CD4-positive, alpha-beta T cell (primary cell): Measurements from ENCODE around the gene OR6B3. TPM values are rescaled to one million over a fixed set of nuclear protein-coding genes. Genes with fewer than 3 reads are reported as not detected.

ENCODE experiments used
- ATAC-seq: fragments of 200-7000 bp; cut with Tn5 transposase; one replicate; pipeline ENCODE4 v1.10.0; 2022; ENCODE audit warnings: mild to moderate bottlenecking; ENCODE audit not compliant: poor library complexity
- CTCF ChIA-PET: fragments of 350-600 bp; sonication (Branson Sonifier 250); formaldehyde crosslinking; loops from one replicate; lab custom pipeline; 2021; ENCODE audit warnings: antibody characterized with exemption, inconsistent platforms; lab: Charles Lee
- POLR2A ChIA-PET: fragments of 350-600 bp; sonication (Branson Sonifier 250); formaldehyde crosslinking; loops from one replicate; lab custom pipeline; 2021; ENCODE audit warnings: antibody characterized with exemption, inconsistent platforms; lab: Charles Lee
- DNase-seq, 14 experiments: peaks; one replicate each; pipeline ENCODE4 v3.0.0-alpha.2; 2013 to 2020; ENCODE audit warnings: mixed read lengths in 2 of 14
- H3K27ac ChIP-seq, 2 donors: one replicate each; pipeline versions ENCODE4 v1.5.1 to v1.7.0; 2013; ENCODE audit warnings: low read length in 2 of 2, low read depth in 1 of 2, mild to moderate bottlenecking in 1 of 2
- H3K27me3 ChIP-seq, 2 experiments: 1 replicate in 1 of 2; 2 replicates in 1 of 2; pipeline versions ENCODE4 v1.6.1 to v1.7.0; 2013; ENCODE audit warnings: low read length in 2 of 2, control low read depth in 1 of 2, mild to moderate bottlenecking in 1 of 2, moderate library complexity in 1 of 2; ENCODE audit not compliant: insufficient read depth in 2 of 2, control insufficient read depth in 1 of 2
- H3K36me3 ChIP-seq: one replicate; pipeline ENCODE4 v1.6.1; 2013; ENCODE audit warnings: low read length, control low read depth; ENCODE audit not compliant: insufficient read depth
- H3K4me1 ChIP-seq: one replicate; pipeline ENCODE4 v1.6.1; 2013; ENCODE audit warnings: low read length, control low read depth; ENCODE audit not compliant: insufficient read depth
- H3K4me3 ChIP-seq: one replicate; pipeline ENCODE4 v1.5.1; 2013; ENCODE audit warnings: mild to moderate bottlenecking, low read length, moderate library complexity
- H3K9me3 ChIP-seq, 2 experiments: 1 replicate in 1 of 2; 2 replicates in 1 of 2; pipeline versions ENCODE4 v1.6.1 to v1.7.0; 2013; ENCODE audit warnings: low read length in 2 of 2, mild to moderate bottlenecking in 2 of 2, control low read depth in 1 of 2, moderate library complexity in 1 of 2; ENCODE audit not compliant: control insufficient read depth in 1 of 2, insufficient read depth in 1 of 2
- H3K27ac Mint-ChIP-seq: one replicate; pipeline ENCODE4 v1.8.0; 2020; ENCODE audit warnings: mixed read lengths
- H3K27me3 Mint-ChIP-seq: one replicate; pipeline ENCODE4 v1.8.0; 2021; ENCODE audit warnings: mixed read lengths
- H3K36me3 Mint-ChIP-seq: one replicate; pipeline ENCODE4 v1.8.0; 2021; ENCODE audit warnings: low read depth, mixed read lengths
- H3K4me1 Mint-ChIP-seq: one replicate; pipeline ENCODE4 v1.8.0; 2021; ENCODE audit warnings: low read depth, mixed read lengths
- H3K4me3 Mint-ChIP-seq: one replicate; pipeline ENCODE4 v1.8.0; 2020; ENCODE audit warnings: mild to moderate bottlenecking, mixed read lengths
- H3K9me3 Mint-ChIP-seq: one replicate; pipeline ENCODE4 v1.8.0; 2020; ENCODE audit warnings: mixed read lengths
- intact Hi-C, 2 experiments: fragments of 100-400 bp; cut with DNase I in 1 of 2; cut with micrococcal nuclease in 1 of 2; formaldehyde crosslinking; loops; one replicate each; pipeline versions ENCODE4 v1.15.1 to v1.9.0; 2023 to 2025; cut with DNase I, micrococcal nuclease
- total RNA-seq, 174 experiments: library from RNA in 2 of 174; stranded (reverse) in 2 of 174; gene quantifications; one replicate each; pipeline ENCODE4 v1.2.3 and lab custom pipeline; 2021 to 2026
- TF ChIP-seq, protein P1 (sequence below): fragments of 200-600 bp; IDR thresholded peaks from one replicate; pipeline ENCODE4 v1.8.0; 2022; ENCODE audit warnings: antibody characterized with exemption, mild to moderate bottlenecking

The OR6B3 gene
- total RNA-seq, 2 experiments from 2014 or later = not detected

DNA sequence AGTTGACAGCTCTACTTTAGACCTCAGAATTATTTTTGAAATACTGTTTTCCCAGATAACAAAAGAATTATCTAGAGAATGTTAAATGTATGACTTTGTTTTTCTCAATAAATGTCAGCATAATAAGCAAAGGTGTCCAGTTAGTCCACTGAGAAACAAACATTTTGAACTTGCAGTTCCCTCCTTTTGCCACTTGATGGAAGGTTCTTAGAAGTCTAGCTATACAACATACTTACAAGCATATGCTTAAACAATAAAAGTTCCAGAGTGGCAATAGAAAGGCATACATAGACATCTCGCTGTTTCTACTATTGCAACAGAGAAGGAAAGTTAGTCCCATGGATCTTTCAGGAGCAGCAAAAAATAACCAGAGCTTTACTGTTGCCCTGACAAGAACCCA, 40.0 kb downstream of the OR6B3 start:
- DNase-seq (no peak), ATAC-seq (no peak)
- ChIA-PET POLR2A (interaction anchor here (1.0 kb wide), 1 partner anchor 12 kb away, joined by 3 read pairs; the partner anchor contains the start of gene NDUFA10), CTCF (interaction anchor here (1.6 kb wide), 1 partner anchor 11 kb away, joined by 3 read pairs; the partner anchor contains the start of gene NDUFA10)
- Histone ChIP-seq H3K36me3 (peaks cover 92% of the 10 kb centered on the region), H3K9me3 (no peaks in the 10 kb centered on the region), H3K27me3 (no peaks in the 10 kb centered on the region), H3K4me1 (no peaks in the 10 kb centered on the region), H3K4me3 (no peak overlapping the region), H3K27ac (no peak overlapping the region)
- Mint-ChIP-seq H3K4me3 (no peak overlapping the region), H3K27me3 (no peaks in the 10 kb centered on the region), H3K9me3 (no peaks in the 10 kb centered on the region), H3K36me3 (peaks cover 96% of the 10 kb centered on the region), H3K27ac (no peak overlapping the region), H3K4me1 (no peaks in the 10 kb centered on the region)
- TF ChIP-seq, protein P1, sequence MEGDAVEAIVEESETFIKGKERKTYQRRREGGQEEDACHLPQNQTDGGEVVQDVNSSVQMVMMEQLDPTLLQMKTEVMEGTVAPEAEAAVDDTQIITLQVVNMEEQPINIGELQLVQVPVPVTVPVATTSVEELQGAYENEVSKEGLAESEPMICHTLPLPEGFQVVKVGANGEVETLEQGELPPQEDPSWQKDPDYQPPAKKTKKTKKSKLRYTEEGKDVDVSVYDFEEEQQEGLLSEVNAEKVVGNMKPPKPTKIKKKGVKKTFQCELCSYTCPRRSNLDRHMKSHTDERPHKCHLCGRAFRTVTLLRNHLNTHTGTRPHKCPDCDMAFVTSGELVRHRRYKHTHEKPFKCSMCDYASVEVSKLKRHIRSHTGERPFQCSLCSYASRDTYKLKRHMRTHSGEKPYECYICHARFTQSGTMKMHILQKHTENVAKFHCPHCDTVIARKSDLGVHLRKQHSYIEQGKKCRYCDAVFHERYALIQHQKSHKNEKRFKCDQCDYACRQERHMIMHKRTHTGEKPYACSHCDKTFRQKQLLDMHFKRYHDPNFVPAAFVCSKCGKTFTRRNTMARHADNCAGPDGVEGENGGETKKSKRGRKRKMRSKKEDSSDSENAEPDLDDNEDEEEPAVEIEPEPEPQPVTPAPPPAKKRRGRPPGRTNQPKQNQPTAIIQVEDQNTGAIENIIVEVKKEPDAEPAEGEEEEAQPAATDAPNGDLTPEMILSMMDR = no peak
- intact Hi-C loops = no loop called here

DNA sequence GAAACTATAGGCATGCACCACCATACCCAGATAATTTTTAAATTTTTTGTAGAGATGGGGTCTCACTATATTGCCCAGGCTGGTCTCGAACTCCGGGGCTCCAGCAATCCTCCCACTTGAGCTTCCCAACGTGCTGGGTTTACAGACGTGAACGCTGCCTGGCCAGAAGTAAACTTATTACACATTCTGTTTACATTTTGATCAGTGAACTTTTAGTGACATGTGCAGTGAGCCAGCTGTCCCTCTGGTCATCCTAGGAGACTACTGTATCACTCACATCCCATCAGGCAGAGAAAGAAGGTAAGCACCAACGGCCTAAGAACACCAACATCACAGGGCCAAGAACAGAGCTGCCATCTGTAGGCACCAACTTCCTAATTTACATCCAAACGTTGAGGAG, 50.3 kb downstream of the OR6B3 start:
- Mint-ChIP-seq H3K36me3 (peaks cover 95% of the 10 kb centered on the region), H3K4me1 (no peaks in the 10 kb centered on the region), H3K9me3 (no peaks in the 10 kb centered on the region), H3K27ac (no peak overlapping the region), H3K27me3 (no peaks in the 10 kb centered on the region), H3K4me3 (no peak overlapping the region)
- peaks cover 94% of the 10 kb centered on the region for H3K36me3 ChIP-seq
- ChIA-PET CTCF (no interaction called here), POLR2A (no interaction called here)
- intact Hi-C loops = no loop called here
- ATAC-seq (no peak), DNase-seq (no peak)
- no peak overlapping the region for H3K4me3 ChIP-seq
- no peaks in the 10 kb centered on the region for H3K27me3 ChIP-seq
- no peaks in the 10 kb centered on the region for H3K4me1 ChIP-seq
- TF ChIP-seq, protein P1 = no peak
- no peaks in the 10 kb centered on the region for H3K9me3 ChIP-seq
- no peak overlapping the region for H3K27ac ChIP-seq

DNA sequence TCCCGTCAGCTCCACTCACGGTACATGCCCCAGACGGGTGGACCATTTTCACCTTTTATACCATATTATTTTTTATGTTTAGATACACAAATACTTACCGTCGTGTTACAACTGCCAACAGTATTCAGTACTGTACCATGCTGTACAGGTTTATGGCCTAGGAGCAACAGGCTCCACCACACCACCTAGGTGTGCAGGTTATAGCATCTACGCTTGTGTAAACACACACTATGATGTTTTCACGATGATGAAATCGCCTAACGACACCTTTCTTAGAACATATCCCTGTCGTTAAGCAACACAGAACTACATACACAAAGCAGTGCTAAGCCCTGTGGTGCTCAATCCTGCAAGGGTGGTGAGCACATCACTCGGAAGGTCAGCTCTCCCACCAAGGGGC, 52.6 kb downstream of the OR6B3 start:
- Mint-ChIP-seq H3K27ac (no peak overlapping the region), H3K27me3 (no peaks in the 10 kb centered on the region), H3K36me3 (peaks cover 92% of the 10 kb centered on the region), H3K9me3 (no peaks in the 10 kb centered on the region), H3K4me1 (no peaks in the 10 kb centered on the region), H3K4me3 (no peak overlapping the region)
- TF ChIP-seq, protein P1 = no peak
- ChIA-PET CTCF (no interaction called here), POLR2A (no interaction called here)
- no peaks in the 10 kb centered on the region for H3K9me3 ChIP-seq
- no peak overlapping the region for H3K4me3 ChIP-seq
- intact Hi-C loops = no loop called here
- H3K27me3 ChIP-seq = no peaks in the 10 kb centered on the region
- ATAC-seq (no peak), DNase-seq (no peak)
- no peaks in the 10 kb centered on the region for H3K4me1 ChIP-seq
- H3K27ac ChIP-seq = no peak overlapping the region
- peaks cover 76% of the 10 kb centered on the region for H3K36me3 ChIP-seq
